Activated CD4-positive, CD25-positive, alpha-beta regulatory T cell treated with anti-CD3 and anti-CD28 coated beads, Interleukin-2, amount 50 U/mL, for 72 hours (primary cell): ENCODE results near the gene TCF25.
"Not testable (repeated sequence)": the region's sequence is repeated elsewhere in the genome, so short reads cannot be mapped to it uniquely, and the experiment has no call there.

Experiments used
- DNase-seq: peaks from one replicate; pipeline ENCODE4 v3.0.0; 2021

The TCF25 gene

DNA sequence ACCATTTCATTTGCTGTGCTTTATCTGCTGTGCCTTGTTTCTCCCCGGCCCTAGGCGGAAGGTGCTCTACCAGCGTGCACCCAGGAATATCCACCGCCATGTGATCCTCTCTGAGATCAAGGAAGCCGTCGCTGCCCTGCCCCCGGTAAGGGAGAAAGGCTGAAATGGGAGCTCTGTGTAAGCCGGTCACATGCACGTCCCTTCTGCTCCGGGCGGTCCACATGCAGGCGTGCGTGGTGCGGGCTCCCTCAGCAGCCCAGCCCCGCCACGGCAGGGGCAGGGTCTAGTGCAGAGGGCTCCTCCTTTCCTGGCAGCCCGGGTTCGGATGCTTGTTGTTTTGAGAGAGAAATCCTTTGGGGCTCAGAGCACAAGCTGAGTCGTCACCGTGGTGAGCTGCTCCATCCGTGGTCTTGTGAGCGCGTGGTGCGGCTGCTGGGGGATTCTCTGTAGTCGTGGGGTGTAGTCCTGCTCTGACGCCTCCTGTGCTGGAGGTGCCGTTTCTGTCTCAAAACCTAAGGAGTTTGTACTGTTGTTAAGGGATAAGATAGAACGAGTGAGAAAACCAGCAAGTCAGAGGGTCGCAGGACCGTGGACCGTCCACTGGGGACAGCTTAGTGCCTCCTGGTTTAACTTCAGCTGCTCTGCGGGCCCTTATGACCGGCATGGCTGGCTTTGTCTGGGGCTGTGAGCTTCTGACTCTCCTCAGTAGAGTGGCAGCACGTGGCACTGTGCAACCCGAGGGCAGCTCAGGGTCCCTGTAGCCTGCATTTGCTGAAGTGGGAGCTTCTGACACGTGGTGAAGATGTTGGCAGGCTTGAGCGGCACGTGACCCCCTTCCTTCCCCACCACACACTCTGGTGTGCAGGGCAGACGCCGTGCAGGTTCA, 33.0 kb downstream of the TCF25 start:
- no peak for DNase-seq

DNA sequence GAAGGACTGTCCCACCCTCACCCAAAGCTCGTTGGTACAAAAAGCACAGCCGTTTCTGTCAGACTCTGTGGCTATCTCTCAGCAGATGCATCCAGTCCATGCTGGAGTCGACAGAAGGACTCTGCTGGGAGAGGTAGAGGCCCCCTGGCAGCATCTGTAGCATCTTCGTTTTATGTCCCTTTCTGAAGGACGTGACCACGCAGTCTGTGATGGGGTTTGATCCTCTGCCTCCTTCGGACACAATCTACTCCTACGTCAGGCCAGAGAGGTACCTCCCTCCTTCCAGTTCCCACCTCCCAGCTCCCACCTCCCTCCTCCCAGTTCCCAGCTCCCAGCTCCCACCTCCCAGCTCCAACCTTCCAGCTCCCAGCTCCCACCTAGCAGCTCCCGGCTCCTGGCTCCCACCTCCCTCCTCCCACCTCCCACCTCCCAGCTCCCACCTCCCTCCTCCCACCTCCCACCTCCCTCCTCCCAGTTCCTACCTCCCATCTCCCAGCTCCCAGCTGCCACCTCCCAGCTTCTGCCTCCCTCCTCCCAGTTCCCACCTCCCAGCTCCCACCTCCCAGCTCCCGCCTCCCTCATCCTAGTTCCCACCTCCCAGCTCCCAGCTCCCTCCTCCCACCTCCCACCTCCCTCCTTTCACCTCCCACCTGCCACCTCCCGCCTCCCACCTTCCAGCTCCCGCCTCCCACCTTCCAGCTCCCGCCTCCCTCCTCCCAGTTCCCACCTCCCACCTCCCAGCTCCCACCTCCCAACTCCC, 33.8 kb downstream of the TCF25 start:
- DNase-seq, result no peak

DNA sequence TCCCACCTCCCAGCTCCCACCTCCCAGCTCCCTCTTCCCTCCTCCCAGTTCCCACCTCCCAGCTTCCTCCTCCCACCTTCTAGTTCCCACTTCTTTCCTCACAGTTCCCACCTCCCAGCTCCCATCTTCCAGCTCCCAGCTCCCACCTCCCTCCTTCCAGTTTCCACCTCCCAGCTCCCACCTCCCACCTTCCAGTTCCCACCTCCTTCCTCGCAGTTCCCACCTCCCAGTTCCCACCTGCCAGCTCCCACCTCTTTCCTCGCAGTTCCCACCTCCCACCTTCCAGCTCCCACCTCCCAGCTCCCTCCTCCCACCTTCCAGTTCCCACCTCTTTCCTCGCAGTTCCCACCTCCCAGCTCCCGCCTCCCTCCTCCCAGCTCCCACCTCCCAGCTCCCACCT, 34.8 kb downstream of the TCF25 start:
- DNase-seq, result no peak

DNA sequence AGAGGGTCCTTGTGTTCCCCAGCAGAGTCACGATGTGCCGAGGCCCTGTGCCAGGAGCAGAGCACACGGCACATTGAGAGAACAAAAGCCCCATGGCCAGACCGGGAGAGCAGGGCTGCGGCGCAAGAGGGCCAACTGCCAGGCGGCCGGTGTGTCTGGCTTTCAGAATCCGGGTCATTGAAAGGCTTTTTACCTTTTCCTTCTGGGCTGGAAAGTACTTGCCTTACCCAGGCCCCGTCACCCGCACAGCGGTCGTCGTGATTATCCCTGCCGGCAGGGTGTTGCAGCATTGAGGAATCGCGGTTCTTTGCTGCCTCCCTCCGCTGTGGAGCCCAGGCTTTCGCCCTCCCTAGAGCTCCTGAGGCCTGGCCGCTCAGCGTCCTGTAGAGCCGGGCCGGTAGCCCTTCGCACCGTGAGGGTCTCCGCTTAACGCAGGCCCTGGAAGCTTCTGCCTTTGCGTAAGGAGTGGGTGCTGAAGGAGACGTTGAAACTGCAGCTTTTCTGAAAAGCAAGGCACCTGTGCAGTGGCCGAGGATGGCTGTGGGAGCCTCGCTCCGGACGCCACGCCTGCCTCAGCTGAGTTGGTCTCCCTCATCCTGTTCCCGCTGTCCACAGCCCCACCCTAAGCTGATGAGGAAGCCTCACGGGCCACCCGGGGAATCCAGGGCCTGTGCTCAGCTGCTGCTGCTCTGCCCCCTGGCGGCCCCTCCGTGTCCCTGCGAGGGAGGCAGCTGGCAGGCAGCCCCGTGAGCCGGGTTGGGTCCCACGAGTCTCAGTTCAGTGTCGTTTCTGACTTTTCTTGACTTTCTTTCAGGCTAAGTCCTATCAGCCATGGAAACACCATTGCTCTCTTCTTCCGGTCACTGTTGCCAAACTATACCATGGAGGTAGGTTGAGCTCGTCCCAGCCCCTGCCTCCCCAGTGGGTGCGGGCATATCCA, 36.7 kb downstream of the TCF25 start:
- DNase-seq, result peak; percentile 69

DNA sequence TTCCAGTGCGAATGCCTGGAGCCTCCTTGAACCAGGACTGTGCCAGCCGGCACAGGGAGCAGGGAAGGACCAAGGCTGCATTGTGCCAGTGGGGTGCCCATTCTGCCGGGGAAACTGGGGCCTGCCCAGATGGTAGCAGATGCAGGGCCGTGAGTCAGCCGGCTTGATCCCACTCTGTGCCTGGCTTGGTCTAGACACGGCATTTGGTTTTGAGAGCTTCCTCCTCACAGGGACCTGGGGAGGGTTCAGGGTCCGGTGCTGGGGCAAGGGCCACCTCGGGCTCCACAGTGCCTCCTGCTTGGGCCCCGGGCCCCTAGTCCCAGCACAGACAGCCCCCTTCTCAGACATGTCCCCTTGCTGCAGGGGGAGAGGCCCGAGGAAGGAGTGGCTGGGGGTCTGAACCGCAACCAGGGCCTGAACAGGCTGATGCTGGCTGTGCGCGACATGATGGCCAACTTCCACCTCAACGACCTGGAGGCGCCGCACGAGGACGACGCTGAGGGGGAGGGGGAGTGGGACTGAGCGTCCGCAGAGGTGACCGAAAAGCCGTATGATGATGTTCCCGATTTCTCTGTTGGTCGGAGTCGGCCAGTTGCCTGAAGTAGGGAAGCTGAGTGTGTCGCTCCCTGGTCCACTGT, 37.4 kb downstream of the TCF25 start:
- no peak for DNase-seq

DNA sequence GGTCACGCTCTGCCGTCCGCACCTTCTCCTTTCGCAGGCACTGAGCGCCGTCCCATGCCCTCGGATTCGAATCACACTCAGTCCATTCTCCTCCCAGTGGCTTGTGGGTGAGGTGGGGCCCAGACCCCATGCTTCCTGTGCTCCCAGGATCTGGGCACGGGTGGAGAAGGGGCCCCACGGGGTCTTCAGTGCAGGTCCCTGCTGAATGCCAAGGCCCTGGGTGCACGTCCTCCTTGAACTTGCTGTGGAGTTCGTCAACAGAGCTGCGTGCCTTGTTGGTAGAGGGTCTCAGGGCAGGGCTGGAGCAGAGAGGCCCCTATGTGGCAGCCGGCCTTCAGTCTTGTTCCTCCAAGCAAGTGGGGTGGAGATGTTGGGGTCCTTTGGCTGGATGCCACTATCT, 38.0 kb downstream of the TCF25 start:
- DNase-seq, result no peak

DNA sequence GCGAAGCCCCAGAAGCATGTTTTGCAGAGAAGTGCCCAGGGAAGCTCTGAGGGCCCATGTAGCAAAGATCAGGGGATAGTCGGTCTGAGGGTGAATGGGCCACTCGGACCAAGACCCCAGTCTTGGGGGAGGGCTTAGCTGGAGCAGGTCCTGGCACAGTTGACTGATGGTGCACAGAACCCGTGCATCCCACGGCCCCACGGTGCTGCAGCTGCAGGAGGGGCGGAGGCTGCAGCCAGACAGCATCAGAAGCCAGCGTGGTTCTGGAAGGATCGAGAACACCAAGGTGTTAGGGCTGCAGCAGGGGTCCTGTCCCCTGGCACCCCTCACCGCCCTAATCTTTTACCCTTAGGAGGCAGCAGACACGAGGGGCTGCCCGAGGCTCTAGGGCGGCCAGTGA, 38.8 kb downstream of the TCF25 start:
- DNase-seq, result no peak

DNA sequence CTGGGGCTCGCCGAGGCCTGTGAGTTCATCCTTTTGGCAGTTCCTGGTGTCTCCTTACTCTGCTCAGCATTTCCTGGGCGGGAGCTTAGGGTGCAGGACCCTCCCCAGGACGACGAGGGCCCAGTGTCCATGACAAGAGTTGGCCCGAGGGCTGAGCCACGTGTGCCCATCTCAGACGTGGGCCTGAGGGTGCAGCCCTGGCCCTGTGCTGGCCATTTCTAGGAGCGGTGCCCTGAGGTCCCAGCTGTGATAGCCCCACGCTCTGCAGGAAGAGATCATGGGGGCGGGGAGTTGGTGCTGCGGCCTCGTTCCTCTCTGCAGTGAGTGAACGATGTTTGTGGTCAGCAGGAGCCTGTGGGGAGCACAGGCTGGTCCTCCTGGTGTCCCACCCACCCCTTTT, 39.2 kb downstream of the TCF25 start:
- DNase-seq, result no peak

DNA sequence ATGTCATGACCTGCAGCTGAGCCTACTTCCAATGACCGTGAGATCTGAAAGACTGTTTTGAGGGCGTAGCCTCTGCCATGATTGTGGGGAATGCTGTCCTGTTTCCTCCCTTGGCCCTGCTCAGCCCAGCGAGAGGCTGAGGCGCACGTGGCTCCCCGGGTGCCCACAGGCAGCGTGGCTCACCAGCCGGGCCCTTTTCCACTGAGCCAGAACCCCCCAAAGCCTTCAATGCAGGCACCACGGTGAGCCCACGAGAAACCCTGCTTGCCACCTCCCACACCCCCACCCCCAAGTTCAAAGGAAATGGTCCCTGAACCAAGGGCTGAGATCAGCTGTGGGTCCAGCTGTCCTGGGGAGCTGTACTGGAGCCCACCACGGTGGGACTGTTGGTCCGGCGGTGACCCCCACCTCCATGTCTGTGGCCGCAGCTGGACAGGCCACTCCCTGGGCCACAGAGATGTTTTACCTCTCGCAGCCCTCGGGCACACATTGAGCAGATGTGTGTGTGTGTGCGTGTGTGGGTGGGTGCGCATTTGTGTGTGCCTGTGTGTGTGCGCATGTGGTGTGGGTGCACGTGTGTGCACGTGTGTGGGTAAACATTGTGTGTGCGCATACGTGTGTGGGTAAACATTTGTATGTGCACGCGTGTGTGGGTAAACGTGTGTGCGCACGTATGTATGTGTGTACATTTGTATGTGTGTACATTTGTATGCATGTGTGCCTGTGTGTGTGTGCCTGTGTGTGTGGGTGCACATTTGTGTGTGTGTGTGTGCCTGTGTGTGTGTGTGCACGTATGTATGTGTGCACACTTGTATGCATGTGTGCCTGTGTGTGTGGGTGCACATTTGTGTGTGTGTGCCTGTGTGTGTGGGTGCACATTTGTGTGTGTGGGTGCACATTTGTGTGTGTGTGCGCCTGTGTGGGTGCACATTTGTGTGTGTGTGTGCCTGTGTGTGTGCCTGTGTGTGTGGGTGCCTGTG, 40.3 kb downstream of the TCF25 start:
- no peak for DNase-seq

DNA sequence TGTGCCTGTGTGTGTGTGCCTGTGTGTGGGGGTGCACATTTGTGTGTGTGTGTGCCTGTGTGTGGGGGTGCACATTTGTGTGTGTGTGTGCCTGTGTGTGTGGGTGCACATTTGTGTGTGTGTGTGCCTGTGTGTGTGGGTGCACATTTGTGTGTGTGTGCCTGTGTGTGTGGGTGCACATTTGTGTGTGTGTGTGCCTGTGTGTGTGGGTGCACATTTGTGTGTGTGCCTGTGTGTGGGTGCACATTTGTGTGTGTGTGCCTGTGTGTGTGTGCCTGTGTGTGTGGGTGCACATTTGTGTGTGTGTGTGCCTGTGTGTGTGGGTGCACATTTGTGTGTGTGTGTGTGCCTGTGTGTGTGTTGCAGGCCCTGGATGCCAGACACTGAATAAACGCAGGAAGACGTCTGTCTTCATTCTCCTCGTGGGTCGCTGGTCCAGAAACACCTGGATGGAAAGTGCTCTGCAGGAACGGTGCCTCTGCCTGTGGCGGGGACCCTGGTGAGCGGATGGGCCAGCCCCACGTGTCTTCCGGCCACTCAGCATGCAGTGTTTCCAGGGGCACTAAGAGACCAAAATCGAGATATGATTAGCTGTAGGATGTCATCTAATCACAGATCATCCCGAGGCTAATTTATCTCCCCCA, 41.4 kb downstream of the TCF25 start:
- not testable (repeated sequence) for DNase-seq

DNA sequence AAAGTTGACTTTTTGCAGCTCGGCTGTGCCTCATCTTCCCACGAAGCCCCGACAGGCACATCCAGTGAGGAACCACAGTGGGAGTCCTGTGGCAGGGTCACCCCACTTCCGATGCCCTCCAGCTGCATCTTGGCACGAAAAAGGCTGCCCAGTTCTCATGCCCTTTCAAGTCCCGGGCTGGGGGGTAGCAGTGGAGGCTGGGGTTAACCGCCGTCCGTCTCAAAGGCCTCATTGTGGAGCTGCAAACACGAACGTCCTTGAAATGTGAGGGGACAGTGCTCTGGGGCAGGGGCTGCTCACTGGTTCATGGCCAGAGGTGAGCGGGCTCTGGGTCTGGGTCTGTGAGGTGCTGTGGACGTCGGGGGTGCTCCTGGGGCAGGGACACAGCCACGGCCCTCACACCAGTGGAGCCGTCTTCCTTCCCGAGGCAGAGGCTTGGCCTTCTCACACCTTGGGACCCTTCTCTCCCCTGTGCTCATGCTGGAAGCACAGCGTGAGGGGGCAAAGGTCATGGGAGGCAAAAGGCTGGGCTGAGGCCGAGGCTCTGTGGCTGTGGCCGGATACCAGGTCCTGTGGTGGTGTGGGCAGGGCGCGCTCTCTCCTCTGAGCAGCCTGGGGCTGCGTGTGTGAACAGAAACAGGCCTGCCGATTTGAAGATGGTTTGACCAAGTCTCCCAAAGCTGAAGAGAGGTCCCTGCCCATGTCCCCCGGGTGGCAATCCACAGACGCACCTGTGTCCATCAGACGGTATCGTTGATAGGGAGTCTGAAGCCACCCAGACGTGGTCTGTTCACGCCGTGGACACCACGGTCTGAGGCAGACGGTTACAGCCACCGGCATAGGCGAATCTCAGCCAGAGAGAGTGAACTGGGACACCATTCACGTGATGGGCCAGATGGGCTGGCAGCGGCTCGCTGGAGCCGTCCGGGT, 42.2 kb downstream of the TCF25 start:
- no peak for DNase-seq

DNA sequence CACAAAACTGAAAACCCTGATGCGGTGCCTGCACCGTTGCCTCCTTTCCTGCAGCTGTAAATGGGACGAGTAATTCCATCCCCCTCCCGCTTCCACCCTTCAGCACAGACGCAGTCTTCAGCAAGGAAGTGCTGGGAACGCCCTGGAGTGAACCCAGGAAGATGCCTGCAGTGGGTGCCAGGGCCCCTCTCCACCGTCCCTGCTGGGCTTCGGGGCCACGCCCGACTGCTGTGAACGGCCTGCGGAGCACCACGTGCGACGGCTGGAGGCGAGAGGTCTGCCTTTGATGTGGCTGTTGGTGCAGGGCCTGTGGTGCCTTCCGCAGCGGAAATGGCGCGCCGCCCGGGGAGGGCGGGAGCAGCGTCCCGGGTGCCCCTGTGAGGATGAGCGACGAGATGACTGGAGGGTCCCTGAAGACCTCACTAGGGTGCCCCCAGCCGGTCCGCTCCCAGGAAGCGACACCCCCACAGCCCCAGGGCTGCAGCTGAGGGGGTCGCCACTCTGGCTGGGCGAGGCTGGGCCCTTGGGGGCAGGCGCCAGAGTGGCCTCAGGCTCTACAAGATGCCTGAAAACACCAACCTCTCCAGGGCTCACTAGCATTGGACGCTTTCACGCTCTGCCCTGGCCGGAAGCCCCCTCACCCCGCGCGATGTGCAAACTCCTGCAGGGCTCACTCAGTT, 44.5 kb downstream of the TCF25 start:
- DNase-seq, result peak; percentile 76

DNA sequence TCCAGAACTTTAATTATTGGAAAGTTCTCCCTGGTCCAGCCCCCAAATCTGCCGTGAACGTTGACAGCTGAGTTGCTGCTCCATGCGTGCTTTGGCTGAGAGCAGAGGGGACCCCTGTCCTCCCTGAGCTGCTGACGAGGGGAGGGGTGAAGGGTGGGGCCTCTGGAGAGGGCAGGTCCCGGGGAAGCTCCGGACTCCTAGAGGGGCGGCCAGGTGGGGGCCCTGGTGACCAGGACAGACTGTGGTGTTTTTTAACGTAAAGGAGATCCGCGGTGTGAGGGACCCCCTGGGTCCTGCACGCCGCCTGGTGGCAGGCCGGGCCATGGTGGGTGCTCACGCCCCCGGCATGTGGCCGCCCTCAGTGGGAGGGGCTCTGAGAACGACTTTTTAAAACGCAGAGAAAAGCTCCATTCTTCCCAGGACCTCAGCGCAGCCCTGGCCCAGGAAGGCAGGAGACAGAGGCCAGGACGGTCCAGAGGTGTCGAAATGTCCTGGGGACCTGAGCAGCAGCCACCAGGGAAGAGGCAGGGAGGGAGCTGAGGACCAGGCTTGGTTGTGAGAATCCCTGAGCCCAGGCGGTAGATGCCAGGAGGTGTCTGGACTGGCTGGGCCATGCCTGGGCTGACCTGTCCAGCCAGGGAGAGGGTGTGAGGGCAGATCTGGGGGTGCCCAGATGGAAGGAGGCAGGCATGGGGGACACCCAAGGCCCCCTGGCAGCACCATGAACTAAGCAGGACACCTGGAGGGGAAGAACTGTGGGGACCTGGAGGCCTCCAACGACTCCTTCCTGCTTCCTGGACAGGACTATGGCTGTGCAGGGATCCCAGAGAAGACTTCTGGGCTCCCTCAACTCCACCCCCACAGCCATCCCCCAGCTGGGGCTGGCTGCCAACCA, 45.3 kb downstream of the TCF25 start, which contains the start of gene MC1R:
MC1R (plus strand) TSS at position 410 of the 895 bp plus-strand sequence; CDS start at position 807, 397 bp downstream.
- no peak for DNase-seq

DNA sequence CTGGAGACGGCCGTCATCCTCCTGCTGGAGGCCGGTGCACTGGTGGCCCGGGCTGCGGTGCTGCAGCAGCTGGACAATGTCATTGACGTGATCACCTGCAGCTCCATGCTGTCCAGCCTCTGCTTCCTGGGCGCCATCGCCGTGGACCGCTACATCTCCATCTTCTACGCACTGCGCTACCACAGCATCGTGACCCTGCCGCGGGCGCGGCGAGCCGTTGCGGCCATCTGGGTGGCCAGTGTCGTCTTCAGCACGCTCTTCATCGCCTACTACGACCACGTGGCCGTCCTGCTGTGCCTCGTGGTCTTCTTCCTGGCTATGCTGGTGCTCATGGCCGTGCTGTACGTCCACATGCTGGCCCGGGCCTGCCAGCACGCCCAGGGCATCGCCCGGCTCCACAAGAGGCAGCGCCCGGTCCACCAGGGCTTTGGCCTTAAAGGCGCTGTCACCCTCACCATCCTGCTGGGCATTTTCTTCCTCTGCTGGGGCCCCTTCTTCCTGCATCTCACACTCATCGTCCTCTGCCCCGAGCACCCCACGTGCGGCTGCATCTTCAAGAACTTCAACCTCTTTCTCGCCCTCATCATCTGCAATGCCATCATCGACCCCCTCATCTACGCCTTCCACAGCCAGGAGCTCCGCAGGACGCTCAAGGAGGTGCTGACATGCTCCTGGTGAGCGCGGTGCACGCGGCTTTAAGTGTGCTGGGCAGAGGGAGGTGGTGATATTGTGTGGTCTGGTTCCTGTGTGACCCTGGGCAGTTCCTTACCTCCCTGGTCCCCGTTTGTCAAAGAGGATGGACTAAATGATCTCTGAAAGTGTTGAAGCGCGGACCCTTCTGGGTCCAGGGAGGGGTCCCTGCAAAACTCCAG, 46.4 kb downstream of the TCF25 start:
- no peak for DNase-seq

DNA sequence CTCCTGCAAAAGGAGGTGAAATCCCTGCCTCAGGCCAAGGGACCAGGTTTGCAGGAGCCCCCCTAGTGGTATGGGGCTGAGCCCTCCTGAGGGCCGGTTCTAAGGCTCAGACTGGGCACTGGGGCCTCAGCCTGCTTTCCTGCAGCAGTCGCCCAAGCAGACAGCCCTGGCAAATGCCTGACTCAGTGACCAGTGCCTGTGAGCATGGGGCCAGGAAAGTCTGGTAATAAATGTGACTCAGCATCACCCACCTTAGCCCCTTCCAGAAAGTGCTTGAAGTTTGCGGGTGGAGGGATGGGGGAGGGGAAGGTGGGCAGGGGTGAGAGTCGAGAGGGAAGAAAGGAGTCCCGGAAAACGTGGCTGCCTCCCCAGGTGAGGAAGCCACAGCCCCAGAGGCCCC, 47.3 kb downstream of the TCF25 start:
- no peak for DNase-seq

DNA sequence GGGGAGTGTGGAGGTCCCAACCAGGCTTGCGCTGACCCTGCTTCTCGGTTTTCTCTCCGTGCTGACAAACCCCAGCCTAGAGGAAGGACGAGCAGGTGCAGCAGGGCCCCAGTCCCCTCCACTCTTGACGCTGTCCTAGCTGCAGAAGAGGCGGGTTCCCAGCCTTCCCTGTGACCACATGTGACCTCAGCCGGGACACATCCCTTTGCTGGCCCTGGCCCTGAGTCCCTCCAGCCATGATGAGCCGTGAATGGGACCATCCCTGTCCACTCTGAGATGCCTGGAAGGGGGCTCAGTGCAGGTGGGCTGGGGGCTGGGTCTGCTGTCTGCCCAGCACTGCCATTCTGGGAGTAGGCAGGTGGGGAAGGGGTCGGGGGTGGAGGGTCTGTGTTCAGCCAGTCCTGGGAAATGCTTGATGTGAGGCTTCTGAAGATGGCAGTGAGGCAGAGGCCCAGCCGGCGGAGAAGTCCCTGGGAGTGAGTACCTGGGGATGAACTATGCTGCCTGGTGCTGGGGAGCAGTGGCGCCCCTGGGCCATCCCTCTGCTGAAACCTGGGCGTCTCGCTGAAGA, 47.8 kb downstream of the TCF25 start:
- no peak for DNase-seq
